Tibial artery (tissue), 4 donors: ENCODE results near the gene SHBG.

Experiments
- DNase-seq, 2 donors: peaks; one replicate each; pipeline ENCODE4 v3.0.0-alpha.2; 2019
- H3K27ac ChIP-seq, 2 donors: fragments of 200-600 bp; sonication (generic) in 1 of 2; 1 replicate in 1 of 2; 2 replicates in 1 of 2; pipeline ENCODE4 v1.5.1; 2018 to 2019; ENCODE audit warnings: mild to moderate bottlenecking in 1 of 2
- H3K27me3 ChIP-seq, 2 donors: fragments of 200-600 bp; sonication (generic) in 1 of 2; one replicate each; pipeline versions ENCODE4 v1.5.1 to v1.6.0; 2016 to 2019
- H3K36me3 ChIP-seq, 3 donors: fragments of 200-600 bp; sonication (generic) in 2 of 3; one replicate each; pipeline ENCODE4 v1.5.1; 2016 to 2019; ENCODE audit warnings: mild to moderate bottlenecking in 2 of 3
- H3K4me1 ChIP-seq, 4 donors: fragments of 200-600 bp; sonication (generic) in 2 of 4; 1 replicate in 3 of 4; 2 replicates in 1 of 4; pipeline ENCODE4 v1.5.1; 2016 to 2019
- H3K4me3 ChIP-seq, 2 donors: fragments of 200-600 bp; sonication (generic) in 1 of 2; 1 replicate in 1 of 2; 2 replicates in 1 of 2; pipeline ENCODE4 v1.5.1; 2018 to 2019; ENCODE audit warnings: mild to moderate bottlenecking in 2 of 2
- H3K9me3 ChIP-seq, 3 donors: fragments of 200-600 bp; sonication (generic) in 1 of 3; one replicate each; pipeline ENCODE4 v1.5.1; 2016 to 2019
- CTCF ChIP-seq, 2 experiments: fragments of 200-600 bp in 1 of 2; fragments of 450-650 bp in 1 of 2; IDR thresholded peaks; one replicate each; pipeline ENCODE4 v1.5.1; 2017 to 2019; ENCODE audit warnings: antibody characterized with exemption in 2 of 2, mild to moderate bottlenecking in 1 of 2, moderate library complexity in 1 of 2
- intact Hi-C: fragments of 100-400 bp; cut with DNase I; formaldehyde crosslinking; loops from one replicate; pipeline ENCODE4 v1.15.0; 2023; ENCODE audit warnings: low total_unique reads

SHBG gene

GRCh38 chr17:7629939-7630571 is at the start of gene SHBG:
Gene SHBG (plus strand): TSS chr17:7630135. CDS start chr17:7630173, 38 bp downstream.
- H3K4me1 ChIP-seq, result peaks cover 0 to 18% (median 9%) of the 10 kb centered on the region in 4 donors
- H3K9me3 ChIP-seq, result no peaks in the 10 kb centered on the region
- H3K4me3 ChIP-seq, result no peak within 1 kb of the TSS
- TF ChIP-seq CTCF (IDR thresholded peaks at IDR 0.05), result no peak
- H3K27me3 ChIP-seq, result peaks cover 0 to 3% of the 10 kb centered on the region in 2 donors
- H3K27ac ChIP-seq, result no peak within 1 kb of the TSS
- DNase-seq, result no peak
- intact Hi-C loops, result loop anchor here (5.0 to 10.0 kb wide), 2 partner anchors 57 to 65 kb away; partner anchors contain the start of genes SENP3, TP53 and WRAP53
- peaks cover 0 to 5% (median 3%) of the 10 kb centered on the region in 3 donors for H3K36me3 ChIP-seq

GRCh38 chr17:7580604-7581575 is 49.0 kb upstream of the SHBG start:
- no peaks in the 10 kb centered on the region for H3K27me3 ChIP-seq
- no peak for DNase-seq
- no peak for TF ChIP-seq CTCF (IDR thresholded peaks at IDR 0.05)
- peaks cover 30 to 37% (median 34%) of the 10 kb centered on the region in 3 donors for H3K36me3 ChIP-seq
- peak overlapping the region; percentile 85 to 92 for H3K27ac ChIP-seq
- H3K4me3 ChIP-seq, result peak overlapping the region; percentile 25 to 44
- no peaks in the 10 kb centered on the region for H3K9me3 ChIP-seq
- intact Hi-C loops, result no loop called here
- peaks cover 10 to 57% (median 51%) of the 10 kb centered on the region in 4 donors for H3K4me1 ChIP-seq

- intact Hi-C loops, result no loop called here
- no peaks in the 10 kb centered on the region for H3K27me3 ChIP-seq
- peaks cover 12 to 30% (median 20%) of the 10 kb centered on the region in 3 donors for H3K36me3 ChIP-seq
- H3K27ac ChIP-seq, result peak overlapping the region; percentile 85 to 92
- peak overlapping the region; percentile 58 to 62 for H3K4me3 ChIP-seq
- TF ChIP-seq CTCF (IDR thresholded peaks at IDR 0.05), result no peak
- peaks cover 10 to 57% (median 50%) of the 10 kb centered on the region in 4 donors for H3K4me1 ChIP-seq
- H3K9me3 ChIP-seq, result no peaks in the 10 kb centered on the region
- DNase-seq, result peak in 1 of 2 donors; percentile 76
These were observed 47.3 kb upstream of the SHBG start for GRCh38 chr17:7582396-7583252.

- peaks cover 4 to 24% (median 11%) of the 10 kb centered on the region in 3 donors for H3K36me3 ChIP-seq
- peaks cover 10 to 63% (median 53%) of the 10 kb centered on the region in 4 donors for H3K4me1 ChIP-seq
- intact Hi-C loops, result no loop called here
These were observed 46.5 kb upstream of the SHBG start, which contains the start of gene MPDU1 for GRCh38 chr17:7583253-7584109. Gene MPDU1 (plus strand): TSS chr17:7583852. CDS start chr17:7583863, 11 bp downstream.

More at GRCh38 chr17:7583253-7584109, 46.5 kb upstream of the SHBG start, which contains the start of gene MPDU1:
- H3K27me3 ChIP-seq, result no peaks in the 10 kb centered on the region
- peak in 1 of 2 experiments; percentile 16 for TF ChIP-seq CTCF (IDR thresholded peaks at IDR 0.05)
- peak within 1 kb of the TSS; percentile 58 to 62 for H3K4me3 ChIP-seq
- H3K27ac ChIP-seq, result peak within 1 kb of the TSS; percentile 85 to 92
- DNase-seq, result peak; percentile 93 to 99
- no peaks in the 10 kb centered on the region for H3K9me3 ChIP-seq
